Neural progenitor cell (in vitro differentiated cells): ENCODE results near the gene PAM.

Source experiments
- CTCF ChIP-seq: fragments of 200-600 bp; sonication (generic); IDR thresholded peaks from 2 replicates; pipeline ENCODE4 v1.5.1; 2017; ENCODE audit warnings: antibody characterized with exemption, mild to moderate bottlenecking
- EZH2 ChIP-seq: fragments of 200-600 bp; sonication (generic); IDR thresholded peaks from 2 replicates; pipeline ENCODE4 v1.6.1; 2017; ENCODE audit warnings: antibody characterized with exemption, mild to moderate bottlenecking, moderate library complexity
- EZH2phosphoT487 ChIP-seq: fragments of 200-600 bp; sonication (generic); IDR thresholded peaks from 2 replicates; pipeline ENCODE4 v1.6.1; 2017; ENCODE audit warnings: antibody characterized with exemption

- TF ChIP-seq CTCF (no peak), EZH2 (no peak), EZH2phosphoT487 (no peak)
Measured at GRCh38 chr5:102927007-102927406, 171.9 kb downstream of the PAM start.
